Hepatocyte (in vitro differentiated cells): ENCODE data around the gene TMEM86B.

Experiments
- EZH2 ChIP-seq: fragments of 200-600 bp; sonication (generic); IDR thresholded peaks from 2 replicates; pipeline ENCODE4 v1.6.1; 2016; ENCODE audit warnings: antibody characterized with exemption, mild to moderate bottlenecking, borderline replicate concordance
- TF ChIP-seq, protein P1 (sequence below): fragments of 200-600 bp; sonication (generic); IDR thresholded peaks from 2 replicates; pipeline ENCODE4 v1.5.1; 2016; ENCODE audit warnings: antibody characterized with exemption, mild to moderate bottlenecking; ENCODE audit not compliant: poor library complexity

- TF ChIP-seq, protein P1, sequence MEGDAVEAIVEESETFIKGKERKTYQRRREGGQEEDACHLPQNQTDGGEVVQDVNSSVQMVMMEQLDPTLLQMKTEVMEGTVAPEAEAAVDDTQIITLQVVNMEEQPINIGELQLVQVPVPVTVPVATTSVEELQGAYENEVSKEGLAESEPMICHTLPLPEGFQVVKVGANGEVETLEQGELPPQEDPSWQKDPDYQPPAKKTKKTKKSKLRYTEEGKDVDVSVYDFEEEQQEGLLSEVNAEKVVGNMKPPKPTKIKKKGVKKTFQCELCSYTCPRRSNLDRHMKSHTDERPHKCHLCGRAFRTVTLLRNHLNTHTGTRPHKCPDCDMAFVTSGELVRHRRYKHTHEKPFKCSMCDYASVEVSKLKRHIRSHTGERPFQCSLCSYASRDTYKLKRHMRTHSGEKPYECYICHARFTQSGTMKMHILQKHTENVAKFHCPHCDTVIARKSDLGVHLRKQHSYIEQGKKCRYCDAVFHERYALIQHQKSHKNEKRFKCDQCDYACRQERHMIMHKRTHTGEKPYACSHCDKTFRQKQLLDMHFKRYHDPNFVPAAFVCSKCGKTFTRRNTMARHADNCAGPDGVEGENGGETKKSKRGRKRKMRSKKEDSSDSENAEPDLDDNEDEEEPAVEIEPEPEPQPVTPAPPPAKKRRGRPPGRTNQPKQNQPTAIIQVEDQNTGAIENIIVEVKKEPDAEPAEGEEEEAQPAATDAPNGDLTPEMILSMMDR = no peak
- TF ChIP-seq EZH2 = no peak
These were observed 1.2 kb upstream of the TMEM86B start for GRCh38 chr19:55229789-55230182.
